Muscle of back (tissue), 13 donors: ENCODE data around the gene ANKRD44. TPM values are rescaled to one million over a fixed set of nuclear protein-coding genes. Genes with fewer than 3 reads are reported as not detected.
"Not testable (repeated sequence)": the region's sequence is repeated elsewhere in the genome, so short reads cannot be mapped to it uniquely, and the experiment has no call there.

ENCODE experiments used
- DNase-seq, 3 donors: peaks; one replicate each; pipeline versions ENCODE4 v3.0.0 to v3.0.0-alpha.2; 2013
- long read RNA-seq, 9 donors: transcript quantifications; one replicate each; lab custom pipeline, GENCODE V29; 2026
- polyA plus RNA-seq, 10 donors: library from polyadenylated mRNA; unstranded; fragments of 120-200 nt; gene quantifications; one replicate each; pipeline ENCODE4 v1.2.1, GENCODE V29; 2013; ENCODE audit not compliant: insufficient read length in 10 of 10

The ANKRD44 gene
- 10 to 100 TPM in 9 of 10 donors, 1 to 10 TPM in 1; 8.9 to 27.0 (median 16.6) TPM for polyA plus RNA-seq
- long read RNA-seq, donor 1, result 0 reads
- long read RNA-seq, donor 2, result 0 reads
- long read RNA-seq, donor 3, result 0 reads
- long read RNA-seq, donor 4, result 0 reads
- long read RNA-seq, donor 5, full-length matches to known transcripts, result 3 of 3 reads
- long read RNA-seq, donor 5, partial matches to known transcripts, result 0 of 3 reads
- long read RNA-seq, donor 5, other reads (novel, unspliced or antisense), result 0 of 3 reads
- long read RNA-seq, donor 6, full-length matches to known transcripts, result 1 of 1 reads
- long read RNA-seq, donor 6, partial matches to known transcripts, result 0 of 1 reads
- long read RNA-seq, donor 6, other reads (novel, unspliced or antisense), result 0 of 1 reads
- long read RNA-seq, donor 7, partial matches to known transcripts, result 0 of 1 reads
- long read RNA-seq, donor 7, other reads (novel, unspliced or antisense), result 0 of 1 reads
- long read RNA-seq, donor 8, result 0 reads
- long read RNA-seq, donor 9, full-length matches to known transcripts, result 1 of 1 reads
- long read RNA-seq, donor 9, partial matches to known transcripts, result 0 of 1 reads
- long read RNA-seq, donor 9, other reads (novel, unspliced or antisense), result 0 of 1 reads

- peak; percentile 80 to 95 (median 84) for DNase-seq
These were observed at the start of gene ANKRD44 for GRCh38 chr2:197310271-197310985. TSS of gene ANKRD44 (minus strand) at chr2:197310780. CDS start at chr2:197310604, 176 bp downstream.

- DNase-seq, result no peak
These were observed 49.3 kb upstream of the ANKRD44 start for GRCh38 chr2:197359859-197360258.

- no peak for DNase-seq
These were observed 48.4 kb upstream of the ANKRD44 start for GRCh38 chr2:197358931-197359330.

- DNase-seq, result no peak
These were observed 47.4 kb upstream of the ANKRD44 start for GRCh38 chr2:197357986-197358385.

GRCh38 chr2:197356136-197356535 is 45.6 kb upstream of the ANKRD44 start:
- DNase-seq, result no peak

- no peak for DNase-seq
These were observed 43.6 kb upstream of the ANKRD44 start for GRCh38 chr2:197354169-197354558.

- DNase-seq, result no peak
These were observed 43.0 kb upstream of the ANKRD44 start for GRCh38 chr2:197353393-197354168.

GRCh38 chr2:197349699-197350098 is 39.1 kb upstream of the ANKRD44 start:
- DNase-seq, result no peak

GRCh38 chr2:197348721-197349360 is 38.3 kb upstream of the ANKRD44 start:
- no peak for DNase-seq

- DNase-seq, result no peak
These were observed 35.3 kb upstream of the ANKRD44 start for GRCh38 chr2:197345846-197346370.

GRCh38 chr2:197343968-197344367 is 33.4 kb upstream of the ANKRD44 start:
- not testable (repeated sequence) for DNase-seq

- DNase-seq, result no peak
These were observed 30.0 kb upstream of the ANKRD44 start for GRCh38 chr2:197340591-197340990.

GRCh38 chr2:197339496-197340220 is 29.1 kb upstream of the ANKRD44 start:
- DNase-seq, result no peak

GRCh38 chr2:197339016-197339415 is 28.4 kb upstream of the ANKRD44 start:
- no peak for DNase-seq

GRCh38 chr2:197332641-197333040 is 22.1 kb upstream of the ANKRD44 start:
- DNase-seq, result no peak

GRCh38 chr2:197328461-197328860 is 17.9 kb upstream of the ANKRD44 start:
- no peak for DNase-seq

GRCh38 chr2:197327472-197328098 is 17.0 kb upstream of the ANKRD44 start:
- peak in 2 of 3 donors; percentile 23 to 78 for DNase-seq

- DNase-seq, result no peak
These were observed 16.5 kb upstream of the ANKRD44 start for GRCh38 chr2:197327073-197327471.

- no peak for DNase-seq
These were observed 14.2 kb upstream of the ANKRD44 start for GRCh38 chr2:197324801-197325200.
